Thymus (tissue), 11 donors: ENCODE measurements around the gene SELENOO. TPM values are rescaled to one million over a fixed set of nuclear protein-coding genes. Genes with fewer than 3 reads are reported as not detected.

ENCODE experiments used
- DNase-seq, 9 donors: peaks; one replicate each; pipeline ENCODE4 v3.0.0-alpha.2; 2013; ENCODE audit warnings: low spot score in 9 of 9, low read depth in 6 of 9, missing footprints in 1 of 9
- H3K27ac ChIP-seq, 2 donors: one replicate each; pipeline ENCODE4 v1.5.1; 2013; ENCODE audit warnings: control low read depth in 1 of 2, low read depth in 1 of 2, low read length in 1 of 2, mild to moderate bottlenecking in 1 of 2, moderate library complexity in 1 of 2
- H3K27me3 ChIP-seq, 2 donors: one replicate each; pipeline ENCODE4 v1.5.1; 2013; ENCODE audit warnings: low read length in 1 of 2; ENCODE audit not compliant: control insufficient read depth in 2 of 2, insufficient read depth in 1 of 2
- H3K36me3 ChIP-seq, 2 donors: one replicate each; pipeline ENCODE4 v1.5.1; 2013; ENCODE audit warnings: low read length in 1 of 2, mild to moderate bottlenecking in 1 of 2, moderate library complexity in 1 of 2; ENCODE audit not compliant: control insufficient read depth in 2 of 2, insufficient read depth in 2 of 2
- H3K4me1 ChIP-seq, 2 donors: one replicate each; pipeline ENCODE4 v1.5.1; 2013; ENCODE audit warnings: low read length in 2 of 2; ENCODE audit not compliant: control insufficient read depth in 2 of 2, insufficient read depth in 2 of 2
- H3K4me3 ChIP-seq, 2 donors: one replicate each; pipeline ENCODE4 v1.5.1; 2013; ENCODE audit warnings: low read length in 2 of 2, control low read depth in 1 of 2, mild to moderate bottlenecking in 1 of 2
- H3K9me3 ChIP-seq, 2 donors: one replicate each; pipeline ENCODE4 v1.5.1; 2013; ENCODE audit warnings: low read length in 1 of 2, mild to moderate bottlenecking in 1 of 2; ENCODE audit not compliant: control insufficient read depth in 2 of 2, insufficient read depth in 1 of 2
- WGBS: extraction: QIAGEN DNeasy Blood & Tissue Kit; methylation state at CpG from one replicate; pipeline ENCODE4 v1.1.7; 2013; 5-methylcytosine and 5-hydroxymethylcytosine counted together
- polyA plus RNA-seq: library from polyadenylated mRNA; stranded (reverse); fragments of 200-250 nt; gene quantifications from one replicate; pipeline ENCODE4 v1.2.3, GENCODE V29; 2013
- total RNA-seq: library from RNA; stranded (reverse); fragments of 120-200 nt; gene quantifications from one replicate; pipeline ENCODE4 v1.2.4, GENCODE V29; 2013
- donor health status: healthy.

The SELENOO gene
- total and polyA plus RNA-seq, 2 donors, result 17.4 to 62.1 TPM

GRCh38 chr22:50170453-50171318 lies 30.1 kb upstream of the SELENOO start, which contains the start of gene PANX2:
TSS of gene PANX2 (plus strand) at chr22:50170731. CDS start at chr22:50170731, 0 bp downstream.
- DNase-seq, result no peak
- 25% methylated on average over 101 of the region's 105 CpGs for WGBS
- Histone ChIP-seq H3K36me3 (no peaks in the 10 kb centered on the region), H3K4me3 (peak within 1 kb of the TSS in 1 of 2 donors; percentile 51), H3K27ac (no peak within 1 kb of the TSS), H3K9me3 (no peaks in the 10 kb centered on the region), H3K4me1 (peaks cover 0 to 11% of the 10 kb centered on the region in 2 donors), H3K27me3 (peaks cover 35 to 72% of the 10 kb centered on the region in 2 donors)

- no peak overlapping the region for H3K27ac ChIP-seq
- no peaks in the 10 kb centered on the region for H3K9me3 ChIP-seq
- H3K27me3 ChIP-seq, result peaks cover 35 to 76% of the 10 kb centered on the region in 2 donors
- no peaks in the 10 kb centered on the region for H3K36me3 ChIP-seq
- H3K4me3 ChIP-seq, result no peak overlapping the region
- 96% methylated on average over 15 of the region's 15 CpGs for WGBS
- no peak for DNase-seq
- H3K4me1 ChIP-seq, result peaks cover 0 to 11% of the 10 kb centered on the region in 2 donors
Measured at GRCh38 chr22:50171319-50171964, 29.4 kb upstream of the SELENOO start.

- Histone ChIP-seq H3K4me3 (no peak overlapping the region), H3K27me3 (peaks cover 35 to 81% of the 10 kb centered on the region in 2 donors), H3K9me3 (no peaks in the 10 kb centered on the region), H3K27ac (no peak overlapping the region), H3K4me1 (peaks cover 0 to 11% of the 10 kb centered on the region in 2 donors), H3K36me3 (no peaks in the 10 kb centered on the region)
- DNase-seq, result no peak
- WGBS, result 86% methylated on average over 13 of the region's 13 CpGs
Measured at GRCh38 chr22:50171965-50172421, 28.8 kb upstream of the SELENOO start.

- peaks cover 34 to 80% of the 10 kb centered on the region in 2 donors for H3K27me3 ChIP-seq
- WGBS, result 24% methylated on average over 26 of the region's 26 CpGs
- no peaks in the 10 kb centered on the region for H3K36me3 ChIP-seq
- H3K9me3 ChIP-seq, result no peaks in the 10 kb centered on the region
- no peak overlapping the region for H3K4me3 ChIP-seq
- DNase-seq, result peak in 1 of 9 donors; percentile 60
- peak overlapping the region in 1 of 2 donors; percentile 36 for H3K27ac ChIP-seq
- H3K4me1 ChIP-seq, result peaks cover 0 to 11% of the 10 kb centered on the region in 2 donors
Measured at GRCh38 chr22:50173311-50173982, 27.4 kb upstream of the SELENOO start.

GRCh38 chr22:50173983-50174355 lies 26.8 kb upstream of the SELENOO start:
- no peak for DNase-seq
- Histone ChIP-seq H3K27me3 (peaks cover 37 to 80% of the 10 kb centered on the region in 2 donors), H3K9me3 (no peaks in the 10 kb centered on the region), H3K36me3 (no peaks in the 10 kb centered on the region), H3K4me1 (peaks cover 0 to 11% of the 10 kb centered on the region in 2 donors), H3K27ac (no peak overlapping the region), H3K4me3 (no peak overlapping the region)
- WGBS, result 97% methylated on average over 6 of the region's 6 CpGs

- 92% methylated on average over 27 of the region's 27 CpGs for WGBS
- H3K27ac ChIP-seq, result no peak overlapping the region
- DNase-seq, result no peak
- H3K36me3 ChIP-seq, result no peaks in the 10 kb centered on the region
- H3K4me3 ChIP-seq, result no peak overlapping the region
- H3K9me3 ChIP-seq, result no peaks in the 10 kb centered on the region
- H3K4me1 ChIP-seq, result peaks cover 0 to 11% of the 10 kb centered on the region in 2 donors
- H3K27me3 ChIP-seq, result peaks cover 30 to 80% of the 10 kb centered on the region in 2 donors
Measured at GRCh38 chr22:50174382-50175190, 26.2 kb upstream of the SELENOO start.

- no peak for DNase-seq
- no peaks in the 10 kb centered on the region for H3K9me3 ChIP-seq
- H3K4me3 ChIP-seq, result no peak overlapping the region
- peaks cover 26 to 81% of the 10 kb centered on the region in 2 donors for H3K27me3 ChIP-seq
- WGBS, result 97% methylated on average over 6 of the region's 6 CpGs
- H3K27ac ChIP-seq, result no peak overlapping the region
- peaks cover 0 to 15% of the 10 kb centered on the region in 2 donors for H3K4me1 ChIP-seq
- H3K36me3 ChIP-seq, result no peaks in the 10 kb centered on the region
Measured at GRCh38 chr22:50175191-50175461, 25.7 kb upstream of the SELENOO start.

GRCh38 chr22:50175921-50176849 lies 24.6 kb upstream of the SELENOO start:
- DNase-seq, result no peak

More at GRCh38 chr22:50175921-50176849, 24.6 kb upstream of the SELENOO start:
- Histone ChIP-seq H3K4me3 (no peak overlapping the region), H3K27ac (no peak overlapping the region), H3K4me1 (peaks cover 0 to 16% of the 10 kb centered on the region in 2 donors), H3K36me3 (no peaks in the 10 kb centered on the region), H3K9me3 (no peaks in the 10 kb centered on the region), H3K27me3 (peaks cover 16 to 74% of the 10 kb centered on the region in 2 donors)
- 89% methylated on average over 27 of the region's 27 CpGs for WGBS
